ENCODE measurements around the gene BLVRB.

Gene BLVRB

DNA sequence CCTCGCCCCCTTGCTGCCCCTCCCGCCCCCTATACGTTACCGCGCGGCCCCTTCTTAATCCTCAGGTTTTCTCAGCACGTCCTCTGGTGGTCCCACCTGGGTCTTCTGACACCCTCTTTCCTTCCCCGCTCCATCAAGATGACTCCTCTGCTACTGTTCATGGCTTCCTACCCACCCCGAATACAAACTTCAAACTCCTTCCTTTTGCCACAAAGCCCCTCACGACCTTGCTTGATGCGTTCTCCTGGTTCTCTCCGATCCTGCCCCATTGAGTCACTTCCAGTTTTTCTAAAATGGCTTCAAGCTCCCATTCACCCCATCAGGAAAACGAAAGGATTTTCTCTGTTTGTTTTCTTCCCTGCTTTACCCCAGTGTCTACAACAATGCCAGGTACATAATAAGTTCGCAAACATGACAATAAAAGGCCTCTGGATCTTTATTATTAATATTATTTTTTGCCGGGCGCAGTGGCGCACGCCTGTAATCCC lies 20.7 kb downstream of the BLVRB start:
- DNase-seq (ENCODE audit: extremely low spot score) = no peak
- TF ChIP-seq, protein P1, sequence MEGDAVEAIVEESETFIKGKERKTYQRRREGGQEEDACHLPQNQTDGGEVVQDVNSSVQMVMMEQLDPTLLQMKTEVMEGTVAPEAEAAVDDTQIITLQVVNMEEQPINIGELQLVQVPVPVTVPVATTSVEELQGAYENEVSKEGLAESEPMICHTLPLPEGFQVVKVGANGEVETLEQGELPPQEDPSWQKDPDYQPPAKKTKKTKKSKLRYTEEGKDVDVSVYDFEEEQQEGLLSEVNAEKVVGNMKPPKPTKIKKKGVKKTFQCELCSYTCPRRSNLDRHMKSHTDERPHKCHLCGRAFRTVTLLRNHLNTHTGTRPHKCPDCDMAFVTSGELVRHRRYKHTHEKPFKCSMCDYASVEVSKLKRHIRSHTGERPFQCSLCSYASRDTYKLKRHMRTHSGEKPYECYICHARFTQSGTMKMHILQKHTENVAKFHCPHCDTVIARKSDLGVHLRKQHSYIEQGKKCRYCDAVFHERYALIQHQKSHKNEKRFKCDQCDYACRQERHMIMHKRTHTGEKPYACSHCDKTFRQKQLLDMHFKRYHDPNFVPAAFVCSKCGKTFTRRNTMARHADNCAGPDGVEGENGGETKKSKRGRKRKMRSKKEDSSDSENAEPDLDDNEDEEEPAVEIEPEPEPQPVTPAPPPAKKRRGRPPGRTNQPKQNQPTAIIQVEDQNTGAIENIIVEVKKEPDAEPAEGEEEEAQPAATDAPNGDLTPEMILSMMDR (IDR thresholded peaks at IDR 0.05; ENCODE audit: control extremely low read depth, extremely low read depth, low read depth, missing control alignments) = peak; percentile 60
- POLR2A ChIA-PET = no interaction called here
- CTCF ChIA-PET = interaction anchor here (1.1 kb wide), 1 partner anchor 26 kb away, joined by 4 read pairs; no protein-coding TSS in a partner anchor

DNA sequence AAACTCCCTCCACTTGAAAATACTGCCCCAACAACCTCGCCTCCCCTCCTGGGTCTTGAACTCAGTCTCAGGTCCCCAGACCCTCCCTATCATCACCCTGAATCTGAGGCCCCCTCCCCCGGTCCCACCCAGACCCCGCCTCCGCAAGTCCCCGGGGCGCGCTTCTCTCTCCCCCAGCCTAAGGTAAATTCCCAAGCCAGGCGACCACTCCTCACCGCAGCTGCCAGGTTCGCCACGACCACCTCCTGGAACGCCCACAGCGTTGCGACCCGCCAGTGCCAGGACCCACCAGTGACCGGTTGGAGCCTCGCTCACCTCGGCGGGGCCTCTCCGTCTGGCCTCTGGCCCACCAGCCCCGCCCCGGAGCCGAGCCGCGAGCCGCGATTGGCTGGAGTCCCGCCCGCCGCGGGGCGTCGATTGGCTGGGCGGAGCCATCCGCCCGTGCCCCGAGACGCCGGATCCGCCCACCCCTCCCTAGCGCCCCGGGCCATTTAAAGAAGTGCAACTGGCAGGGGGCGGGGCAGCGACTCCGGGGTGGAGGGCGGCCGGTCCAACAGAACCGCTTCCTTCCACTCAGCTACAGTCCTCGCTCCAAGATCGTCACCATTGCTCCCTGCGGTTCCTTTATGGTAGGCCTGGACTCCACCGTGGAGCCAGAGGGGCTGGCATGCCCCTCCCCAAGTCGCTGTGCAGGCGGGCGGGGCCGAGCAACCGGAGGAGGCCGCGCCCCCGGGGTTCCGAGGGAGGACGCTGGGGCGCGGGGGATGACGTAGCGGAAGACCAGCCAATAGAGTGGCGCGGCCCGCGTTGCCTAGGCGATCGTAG lies 21.3 kb downstream of the BLVRB start, which contains the start of gene SERTAD3:
Gene SERTAD3 (minus strand): TSS at position 336 of the 825 bp plus-strand sequence. CDS start 2,255 bp downstream, outside the sequence.
- ChIA-PET CTCF (interaction anchor here (1.1 to 4.2 kb wide), 6 partner anchors 9 to 25 kb away, joined by 4 to 27 read pairs (median 10); partner anchors contain the start of gene SERTAD1), POLR2A (interaction anchor here (0.6 to 4.3 kb wide), 4 partner anchors 18 to 79 kb away, joined by 3 to 28 read pairs (median 9); partner anchors contain the start of gene SERTAD1)
- TF ChIP-seq, protein P1 (IDR thresholded peaks at IDR 0.05; ENCODE audit: control extremely low read depth, extremely low read depth, low read depth, missing control alignments) = no peak
- peak; percentile 98 for DNase-seq (ENCODE audit: extremely low spot score)

DNA sequence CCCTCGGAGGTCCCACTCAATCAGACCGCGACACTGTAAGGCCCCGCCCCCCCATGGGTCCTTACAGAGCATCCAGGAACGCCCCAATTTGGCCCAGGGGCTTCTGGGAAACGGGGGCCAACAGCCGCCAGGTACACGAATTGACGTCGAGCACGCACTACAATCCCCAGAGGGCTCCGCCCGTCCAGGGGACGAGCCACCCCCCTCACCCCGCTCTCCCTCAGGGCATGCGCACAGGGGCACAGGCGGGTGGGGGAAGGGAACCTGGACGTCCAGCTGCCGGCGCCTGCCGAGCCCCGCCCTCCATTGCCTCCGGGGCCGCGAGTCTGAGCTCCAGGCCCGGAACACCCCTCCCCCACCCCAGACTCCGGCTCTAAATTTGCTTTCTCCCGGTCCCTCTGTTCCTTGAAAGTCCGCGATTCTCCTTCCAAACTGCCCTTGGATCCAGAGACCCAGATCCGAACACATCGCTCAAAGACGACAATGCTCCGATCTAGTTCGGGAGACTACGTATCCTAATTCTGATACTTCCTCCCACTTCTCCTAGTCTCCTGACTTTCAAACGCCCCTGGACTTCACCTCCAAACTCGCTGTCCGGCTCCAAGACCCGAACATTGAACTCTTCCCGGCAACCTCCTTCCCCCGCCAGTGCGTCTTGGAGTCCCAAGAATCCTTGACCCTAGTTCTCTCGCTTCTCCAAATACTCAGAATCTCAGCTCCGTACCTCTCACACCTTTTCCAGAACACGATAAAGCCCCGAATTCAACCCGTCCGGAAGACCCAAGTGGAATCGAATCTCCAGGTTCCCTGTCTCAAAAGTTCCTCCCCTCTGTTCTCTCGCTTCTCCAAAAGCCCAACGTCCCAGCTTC lies 22.2 kb downstream of the BLVRB start:
- ChIA-PET CTCF (interaction anchor here (1.0 to 4.2 kb wide), 8 partner anchors 9 to 138 kb away, joined by 3 to 27 read pairs (median 6); partner anchors contain the start of gene SERTAD1), POLR2A (interaction anchor here (0.6 to 4.3 kb wide), 7 partner anchors 17 to 78 kb away, joined by 3 to 28 read pairs (median 7); partner anchors contain the start of genes BLVRB and SERTAD1)
- peak; percentile 98 for DNase-seq (ENCODE audit: extremely low spot score)
- TF ChIP-seq, protein P1 (IDR thresholded peaks at IDR 0.05; ENCODE audit: control extremely low read depth, extremely low read depth, low read depth, missing control alignments) = no peak

DNA sequence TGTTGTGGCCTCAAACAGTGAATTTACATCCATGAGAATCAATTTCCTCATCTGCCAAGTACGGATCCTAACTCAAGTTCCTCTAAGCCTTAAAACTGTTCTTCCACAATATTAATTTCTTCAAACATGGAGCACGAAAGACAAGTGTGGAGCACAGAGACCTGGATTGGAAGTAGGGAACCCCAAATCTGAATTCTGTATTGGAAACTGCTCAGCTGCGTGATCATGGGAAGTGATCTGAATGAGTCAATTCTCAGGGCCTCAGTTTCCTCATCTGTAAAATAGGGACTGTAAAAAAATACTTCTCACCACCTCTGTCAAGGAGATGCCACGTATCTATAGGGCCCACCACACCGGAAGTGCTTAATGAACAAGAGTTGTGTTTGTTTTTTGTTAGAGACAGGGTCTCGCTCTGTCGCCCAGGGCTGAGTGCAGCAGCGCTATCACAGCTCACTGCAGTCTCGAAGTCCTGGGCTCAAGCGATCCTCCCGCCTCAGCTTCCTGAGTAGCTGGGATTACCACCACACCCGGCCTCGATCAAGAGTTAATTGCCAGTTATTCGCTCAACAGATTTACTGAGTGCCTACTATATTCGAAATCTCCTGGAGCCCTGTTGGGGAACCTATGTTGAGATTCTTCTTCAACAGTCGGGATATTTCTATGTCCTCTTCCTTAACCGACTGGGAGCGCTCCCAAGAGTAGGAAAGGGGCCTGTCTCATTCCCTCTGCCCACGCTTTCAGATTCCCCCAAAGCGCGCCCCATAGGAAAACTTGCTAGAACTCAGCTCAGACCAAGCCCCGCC lies 23.0 kb downstream of the BLVRB start:
- ChIA-PET CTCF (interaction anchor here (1.0 to 4.2 kb wide), 8 partner anchors 9 to 137 kb away, joined by 3 to 27 read pairs (median 6); partner anchors contain the start of gene SERTAD1), POLR2A (interaction anchor here (0.9 to 4.3 kb wide), 6 partner anchors 16 to 23 kb away, joined by 3 to 28 read pairs (median 9); partner anchors contain the start of genes BLVRB and SERTAD1)
- DNase-seq (ENCODE audit: extremely low spot score) = no peak
- TF ChIP-seq, protein P1 (IDR thresholded peaks at IDR 0.05; ENCODE audit: control extremely low read depth, extremely low read depth, low read depth, missing control alignments) = no peak

DNA sequence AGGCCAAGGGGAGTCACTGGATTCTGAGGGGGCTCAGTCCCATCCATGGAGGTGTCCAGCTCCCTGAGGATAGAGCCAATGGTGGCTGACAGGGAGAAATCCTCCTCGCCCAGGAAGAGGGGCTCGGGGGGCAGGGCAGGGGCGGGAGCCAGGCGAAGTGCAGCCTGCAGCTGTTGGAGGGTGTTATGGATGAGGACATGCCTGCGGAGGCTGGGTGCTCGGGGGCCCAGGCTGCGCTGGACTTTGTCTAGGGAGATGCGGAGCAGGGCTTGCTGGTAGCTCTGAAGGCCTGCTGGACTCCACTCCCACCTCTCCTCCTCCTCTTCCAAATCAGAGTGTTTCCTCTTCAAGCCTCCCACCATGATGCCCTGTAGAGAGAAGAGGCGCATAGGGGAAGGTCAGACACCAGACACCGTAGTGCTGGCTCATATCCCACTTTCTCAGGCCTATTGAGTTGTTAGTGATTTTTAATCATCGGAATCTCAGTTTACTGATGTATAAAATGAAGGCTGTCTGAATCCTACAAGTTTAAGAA lies 23.8 kb downstream of the BLVRB start:
- DNase-seq (ENCODE audit: extremely low spot score) = no peak
- ChIA-PET CTCF (interaction anchor here (1.5 to 4.2 kb wide), 6 partner anchors 16 to 137 kb away, joined by 4 to 27 read pairs (median 9); partner anchors contain the start of gene SERTAD1), POLR2A (interaction anchor here (2.3 to 4.3 kb wide), 2 partner anchors 15 to 21 kb away, joined by 11 to 28 read pairs; partner anchors contain the start of gene SERTAD1)
- TF ChIP-seq, protein P1 (IDR thresholded peaks at IDR 0.05; ENCODE audit: control extremely low read depth, extremely low read depth, low read depth, missing control alignments) = no peak
